NOMO-1 (cell line): Measurements from ENCODE around the gene NHSL2.

Source experiments
- DNase-seq, 2 experiments: peaks; one replicate each; lab custom pipeline; 2025; ENCODE audit not compliant: unreplicated experiment in 2 of 2; lab: John Stamatoyannopoulos, UW

NHSL2 gene

GRCh38 chrX:72060921-72061490 is 150.4 kb downstream of the NHSL2 start:
- DNase-seq, result no peak

- no peak for DNase-seq
Observed at GRCh38 chrX:72062916-72063315, 152.3 kb downstream of the NHSL2 start.

- DNase-seq, result peak in 1 of 2 experiments; percentile 17
Observed at GRCh38 chrX:72069350-72070160, 158.9 kb downstream of the NHSL2 start.

GRCh38 chrX:72071213-72071612 is 160.6 kb downstream of the NHSL2 start:
- DNase-seq, result no peak

GRCh38 chrX:72073633-72074032 is 163.0 kb downstream of the NHSL2 start:
- DNase-seq, result no peak

- no peak for DNase-seq
Observed at GRCh38 chrX:72078411-72078810, 167.8 kb downstream of the NHSL2 start.

GRCh38 chrX:72079607-72080006 is 169.0 kb downstream of the NHSL2 start:
- no peak for DNase-seq

- peak; percentile 29 to 47 for DNase-seq
Observed at GRCh38 chrX:72080150-72080549, 169.5 kb downstream of the NHSL2 start.

- DNase-seq, result no peak
Observed at GRCh38 chrX:72080800-72081199, 170.2 kb downstream of the NHSL2 start.

GRCh38 chrX:72081605-72082320 is 171.1 kb downstream of the NHSL2 start:
- DNase-seq, result no peak

GRCh38 chrX:72083291-72083690 is 172.6 kb downstream of the NHSL2 start:
- DNase-seq, result no peak

GRCh38 chrX:72084114-72084513 is 173.5 kb downstream of the NHSL2 start:
- DNase-seq, result no peak

- DNase-seq, result no peak
Observed at GRCh38 chrX:72086995-72087394, 176.3 kb downstream of the NHSL2 start.

GRCh38 chrX:72088761-72089160 is 178.1 kb downstream of the NHSL2 start:
- no peak for DNase-seq

- no peak for DNase-seq
Observed at GRCh38 chrX:72089254-72089653, 178.6 kb downstream of the NHSL2 start.

- DNase-seq, result peak; percentile 24 to 40
Observed at GRCh38 chrX:72094894-72095293, 184.2 kb downstream of the NHSL2 start.

GRCh38 chrX:72095370-72095769 is 184.7 kb downstream of the NHSL2 start:
- no peak for DNase-seq

GRCh38 chrX:72097098-72097497 is 186.5 kb downstream of the NHSL2 start:
- DNase-seq, result peak; percentile 75 to 80

- DNase-seq, result peak in 1 of 2 experiments; percentile 14
Observed at GRCh38 chrX:72100051-72100755, 189.6 kb downstream of the NHSL2 start.

GRCh38 chrX:72100824-72101351 is 190.2 kb downstream of the NHSL2 start:
- peak; percentile 95 to 97 for DNase-seq

GRCh38 chrX:72101597-72102037 is 191.0 kb downstream of the NHSL2 start:
- DNase-seq, result peak in 1 of 2 experiments; percentile 12
